ENCODE data around the gene TMPRSS11A. TPM values are rescaled to one million over a fixed set of nuclear protein-coding genes. Genes with fewer than 3 reads are reported as not detected.

Gene TMPRSS11A
- total and polyA plus RNA-seq, 2 of the 8 experiments (the other 6 are each of a cell fraction or from before 2014, with no cell fraction given), result not detected

DNA sequence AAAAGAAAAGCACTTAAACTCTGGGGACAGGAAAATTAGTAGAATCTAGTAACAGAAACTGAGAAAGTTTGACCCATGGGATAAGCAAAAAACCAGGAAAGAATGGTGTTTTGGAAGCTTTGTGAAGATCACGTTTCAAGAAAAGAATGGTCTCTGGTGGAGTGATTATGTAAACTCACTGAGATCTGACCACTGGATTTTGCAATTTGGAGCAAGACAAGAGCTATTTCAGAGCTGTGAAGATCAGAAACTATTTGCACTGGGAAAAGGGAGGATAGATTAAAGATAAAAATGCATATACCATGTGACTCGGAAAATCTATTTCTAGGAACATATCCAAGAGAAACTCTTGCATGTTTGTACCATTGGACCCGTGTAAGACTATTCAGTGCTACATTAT is 83.8 kb downstream of the TMPRSS11A start:
- H3K23ac ChIP-seq (ENCODE audit: insufficient read length), result no peak overlapping the region
- no peak overlapping the region for H2BK15ac ChIP-seq (ENCODE audit: low read length)
- no peak overlapping the region for H3K4me3 ChIP-seq (ENCODE audit: extremely low read depth in 1 of 4, insufficient read depth in 2 of 4, low read depth in 3 of 4, low read length in 4 of 4)
- no peak overlapping the region for H3K14ac ChIP-seq (ENCODE audit: insufficient read length)
- H3K9me3 ChIP-seq (ENCODE audit: insufficient read depth in 2 of 2, low read depth in 1 of 2, low read length in 1 of 2), result no peaks in the 10 kb centered on the region
- no peak overlapping the region for H3K27ac ChIP-seq (ENCODE audit: low read depth, low read length)
- no peak overlapping the region for H3K4ac ChIP-seq (replicated peaks; ENCODE audit: insufficient read length, low read depth, low read length)
- no peaks in the 10 kb centered on the region; a peak in 1 of 7 replicates for H3K4me1 ChIP-seq (replicated peaks in 1 of 4; ENCODE audit: control insufficient read depth in 3 of 4, insufficient read depth in 4 of 4, low read length in 3 of 4)
- H4K20me1 ChIP-seq (replicated peaks in 1 of 2; ENCODE audit: control insufficient read depth in 1 of 2, insufficient read depth in 2 of 2, low read length in 2 of 2), result no peaks in the 10 kb centered on the region
- no peak overlapping the region for H2AK5ac ChIP-seq (ENCODE audit: low read depth, low read length)
- no peak overlapping the region for H3K18ac ChIP-seq (ENCODE audit: extremely low read depth, low read length)
- no peak overlapping the region for H3K4me2 ChIP-seq (ENCODE audit: insufficient read depth in 1 of 2, low read depth in 2 of 2, low read length in 2 of 2)
- no peak overlapping the region for H4K8ac ChIP-seq (ENCODE audit: extremely low read depth, insufficient read depth, low read length)
- no peaks in the 10 kb centered on the region for H3K27me3 ChIP-seq (replicated peaks in 1 of 4; ENCODE audit: control insufficient read depth in 3 of 4, extremely low read depth in 1 of 4, insufficient read depth in 3 of 4, low read length in 3 of 4)
- no peak overlapping the region for H2BK12ac ChIP-seq (ENCODE audit: low read depth, low read length)
- no peak overlapping the region for H2BK5ac ChIP-seq (ENCODE audit: low read depth, low read length)
- no peak overlapping the region for H3K9ac ChIP-seq (replicated peaks in 1 of 4; ENCODE audit: extremely low read depth in 1 of 4, low read depth in 3 of 4, low read length in 3 of 4)
- ChIA-PET CTCF (ENCODE audit: partially characterized antibody) (interaction anchor here (1.0 to 1.2 kb wide), 2 partner anchors 9 to 30 kb away, joined by 4 to 5 read pairs; no protein-coding TSS in a partner anchor), POLR2A (ENCODE audit: partially characterized antibody) (no interaction called here)
- H3K23me2 ChIP-seq (ENCODE audit: low read depth, low read length), result no peaks in the 10 kb centered on the region
- H3K36me3 ChIP-seq (ENCODE audit: control insufficient read depth in 2 of 4, insufficient read depth in 4 of 4, low read length in 3 of 4), result no peaks in the 10 kb centered on the region
- whole genome bisulfite sequencing, 2 experiments (ENCODE audit: extremely low coverage in 1 of 2, insufficient coverage in 1 of 2, insufficient read length in 1 of 2, insufficient replicate concordance in 2 of 2, low coverage in 1 of 2, low lambda C conversion rate in 2 of 2, missing lambda C conversion rate in 1 of 2), result 93% methylated on average over 3 of the region's 3 CpGs; no CpG with 5 or more reads in 1 of the 2 experiments
- H3K56ac ChIP-seq (replicated peaks; ENCODE audit: insufficient read length, low read depth, low read length), result no peak overlapping the region
- H2BK20ac ChIP-seq (ENCODE audit: low read length), result no peak overlapping the region
- H3K79me2 ChIP-seq (ENCODE audit: control insufficient read depth in 1 of 2, insufficient read depth in 2 of 2, low read length in 2 of 2), result no peaks in the 10 kb centered on the region
- no peak overlapping the region for H2BK120ac ChIP-seq (replicated peaks; ENCODE audit: low read depth, low read length)
- H2AFZ ChIP-seq (ENCODE audit: low read length), result no peak overlapping the region
- DNase-seq (ENCODE audit: low read depth in 1 of 2, low spot score in 2 of 2) (no peak), FAIRE-seq (no peak)
- TF ChIP-seq MAFK (IDR thresholded peaks at IDR 0.05; ENCODE audit: low read depth, low read length) (no peak), KDM5A (IDR thresholded peaks at IDR 0.05; ENCODE audit: low read length) (no peak), EGR1 (IDR thresholded peaks at IDR 0.05; ENCODE audit: borderline replicate concordance, low read depth, low read length) (no peak), RBBP5 (IDR thresholded peaks at IDR 0.05; ENCODE audit: borderline replicate concordance, low read depth, low read length) (no peak), HDAC6 (IDR thresholded peaks at IDR 0.05; ENCODE audit: low read depth, low read length) (no peak), TAF1 (IDR thresholded peaks at IDR 0.05; ENCODE audit: low read depth, low read length) (no peak), ASH2L (IDR thresholded peaks at IDR 0.05; ENCODE audit: low read length) (no peak), GTF2F1 (IDR thresholded peaks at IDR 0.05; ENCODE audit: borderline replicate concordance, low read depth, low read length) (no peak), RXRA (IDR thresholded peaks at IDR 0.05; ENCODE audit: insufficient read depth, low read depth, low read length) (no peak)
- no peak overlapping the region for H4K5ac ChIP-seq (ENCODE audit: insufficient read length, low read depth, low read length)
- no peaks in the 10 kb centered on the region for H3K79me1 ChIP-seq (ENCODE audit: low read depth, low read length)
- H4K91ac ChIP-seq (replicated peaks; ENCODE audit: insufficient read length, low read length), result no peak overlapping the region

Measured in H1 (cell line).